ENCODE measurements around the gene LPO.

Gene LPO

DNA sequence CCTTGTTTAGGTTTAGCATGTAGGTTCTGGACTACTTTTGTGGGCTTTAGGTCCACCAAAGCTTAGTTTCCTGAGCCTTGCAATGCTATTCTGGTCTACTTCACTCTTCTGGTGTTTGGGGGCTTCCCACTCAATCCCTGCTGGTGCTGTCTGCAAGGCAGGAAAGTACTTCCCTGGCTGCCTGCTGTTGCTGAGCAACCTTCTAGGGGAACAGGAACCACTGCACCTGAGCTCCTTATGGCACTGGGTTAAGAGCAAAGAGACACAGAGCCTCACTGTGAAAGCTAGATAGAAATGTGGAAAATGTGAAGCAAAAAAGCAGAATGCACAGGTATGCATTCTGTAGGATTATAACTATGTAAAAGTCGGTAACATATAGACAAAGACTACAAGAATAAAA, 25.4 kb downstream of the LPO start:
- DNase-seq (ENCODE audit: low read depth), result no peak

- no peak for DNase-seq (ENCODE audit: low read depth)
Measured at GRCh38 chr17:58264407-58265103, 26.2 kb downstream of the LPO start.

- DNase-seq (ENCODE audit: low read depth), result no peak
Measured at GRCh38 chr17:58265271-58265670, 26.9 kb downstream of the LPO start.

GRCh38 chr17:58265902-58266875, 27.8 kb downstream of the LPO start:
- no peak for DNase-seq (ENCODE audit: low read depth)

- DNase-seq (ENCODE audit: low read depth), result no peak
Measured at GRCh38 chr17:58267347-58268324, 29.3 kb downstream of the LPO start.

DNA sequence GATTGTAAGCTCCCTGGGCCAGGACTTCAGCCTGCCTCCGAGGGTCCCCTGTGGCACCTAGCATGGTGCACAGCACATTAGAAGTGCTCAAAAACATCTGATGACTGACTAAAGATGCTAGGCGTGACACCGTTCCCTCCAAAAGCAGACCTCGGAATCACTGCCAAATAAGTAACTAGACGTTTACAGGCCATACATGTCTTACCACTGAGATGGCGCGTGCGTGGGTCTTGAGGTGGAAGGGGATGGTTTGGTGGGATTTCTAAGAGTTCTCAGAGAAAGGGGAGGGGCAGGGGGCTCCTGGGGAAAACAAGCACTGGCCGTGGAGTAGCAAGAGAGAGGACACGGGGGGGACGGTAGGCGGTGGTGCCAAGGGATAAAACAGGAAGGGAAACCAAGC, 29.9 kb downstream of the LPO start:
- DNase-seq (ENCODE audit: low read depth), result no peak

DNA sequence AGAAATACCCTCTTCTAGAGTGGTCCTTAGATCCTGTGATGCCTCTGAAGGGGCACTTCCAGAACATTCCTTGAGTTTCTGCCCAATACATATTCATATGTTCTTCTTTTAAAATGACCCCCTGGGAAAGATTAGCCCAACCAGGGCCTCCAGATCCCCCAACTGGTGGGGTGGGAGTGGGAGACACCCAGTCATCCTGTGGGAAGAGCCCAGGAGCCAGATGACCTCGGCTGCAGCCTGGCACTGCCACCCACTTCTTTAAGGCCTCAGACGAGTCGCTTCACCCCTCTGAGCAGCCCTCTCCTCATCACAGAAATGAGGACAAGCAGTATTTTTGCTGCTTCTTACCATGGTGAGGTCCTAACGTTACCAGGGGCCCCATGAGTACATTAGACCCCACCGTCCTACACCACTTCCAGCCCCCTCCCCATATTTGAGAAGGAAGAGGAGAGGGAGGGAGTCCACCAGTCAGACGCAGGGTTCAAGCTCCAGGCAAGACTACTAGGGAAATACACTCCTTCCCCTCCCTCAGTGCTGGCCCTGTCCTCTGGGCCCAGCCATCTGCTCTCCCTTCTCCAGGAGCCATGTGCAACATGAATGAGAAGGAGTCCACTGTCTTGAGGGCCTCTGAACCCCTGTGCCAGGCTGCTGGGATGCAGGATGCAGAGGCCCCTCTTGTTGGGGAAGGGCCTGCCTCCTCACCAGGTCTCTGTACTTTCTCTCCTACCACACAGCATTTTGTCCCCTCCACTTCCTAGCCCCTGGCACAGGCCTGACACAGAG, 30.6 kb downstream of the LPO start:
- no peak for DNase-seq (ENCODE audit: low read depth)

GRCh38 chr17:58269557-58270291, 31.3 kb downstream of the LPO start:
- DNase-seq (ENCODE audit: low read depth), result no peak

DNA sequence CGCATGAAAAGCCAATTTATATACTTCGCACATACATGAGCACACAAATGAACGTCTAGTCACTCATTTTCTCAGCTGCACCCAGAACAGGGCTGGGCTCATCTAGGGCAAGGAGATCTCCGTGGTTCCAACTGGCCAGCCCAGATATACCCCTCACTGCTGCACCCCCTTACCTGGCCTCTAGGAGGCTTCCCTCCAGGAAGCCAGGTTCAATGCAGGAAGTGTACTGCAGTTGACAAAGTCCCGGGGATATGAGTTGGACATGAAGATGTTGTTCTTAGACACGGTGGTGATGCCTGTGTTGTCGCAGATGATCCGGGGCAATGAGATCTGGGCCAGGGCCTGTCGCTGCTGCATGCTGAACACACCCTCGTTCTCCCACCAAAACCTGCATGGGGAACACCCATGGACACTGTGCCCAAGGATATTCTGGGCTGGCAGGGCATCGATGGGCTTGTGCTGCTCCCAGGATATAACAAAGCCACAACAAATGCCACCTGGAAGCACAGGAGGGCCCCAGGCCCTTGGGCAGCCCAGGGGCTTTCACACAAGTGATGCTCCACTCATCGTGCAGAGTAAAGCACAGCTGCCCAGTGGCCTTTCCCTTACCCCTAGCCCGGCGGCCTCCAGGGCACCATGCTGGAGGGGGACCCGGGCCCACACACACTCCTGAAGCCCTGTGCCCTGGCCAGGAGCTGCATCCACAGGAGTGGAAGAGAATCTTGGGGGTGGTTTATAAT, 32.3 kb downstream of the LPO start:
- DNase-seq (ENCODE audit: low read depth), result no peak

- no peak for DNase-seq (ENCODE audit: low read depth)
Measured at GRCh38 chr17:58271216-58271931, 33.0 kb downstream of the LPO start.

DNA sequence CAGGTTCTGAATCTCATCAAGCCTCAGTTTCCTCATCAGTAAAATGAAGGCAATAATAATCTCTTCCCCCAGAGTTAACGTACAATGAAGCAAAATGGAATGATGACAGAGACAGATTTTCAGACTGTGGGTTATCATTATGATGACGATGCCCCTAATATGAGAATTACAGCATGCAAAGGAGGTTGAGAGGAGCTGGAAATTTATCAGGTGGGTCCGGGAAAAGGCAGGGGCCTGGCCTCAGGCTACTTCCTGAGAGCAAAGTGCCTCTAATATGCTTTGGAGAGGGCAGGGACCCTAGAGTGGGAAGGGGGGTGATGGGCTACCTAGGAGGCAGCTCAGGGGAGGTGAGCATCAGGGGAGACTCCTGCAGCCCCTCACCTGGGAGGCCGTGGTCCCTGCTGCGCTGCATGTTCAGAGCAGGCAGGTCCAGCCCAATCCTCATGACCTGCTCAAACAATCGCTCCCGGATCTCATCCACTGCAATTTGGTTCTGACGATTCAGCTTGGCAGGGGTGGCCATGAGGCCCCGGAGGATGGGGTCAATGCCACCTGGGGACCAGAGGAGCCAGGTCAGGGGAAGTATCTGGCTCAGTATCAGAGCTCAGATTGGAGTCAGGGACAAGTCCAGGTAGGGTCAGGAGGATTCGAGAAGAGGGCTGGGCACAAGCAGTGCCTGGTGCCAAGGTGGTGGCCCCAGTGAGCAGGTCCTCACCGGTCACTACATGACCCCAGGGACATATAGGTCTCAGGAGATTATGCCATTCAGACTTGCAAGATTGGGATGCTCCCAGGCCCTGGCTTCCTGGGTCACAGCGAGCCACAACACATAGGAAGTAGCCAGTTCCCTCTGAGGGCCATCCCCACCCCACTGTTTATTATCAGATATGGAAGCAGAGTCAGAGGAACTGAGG, 34.2 kb downstream of the LPO start:
- DNase-seq (ENCODE audit: low read depth), result no peak

DNA sequence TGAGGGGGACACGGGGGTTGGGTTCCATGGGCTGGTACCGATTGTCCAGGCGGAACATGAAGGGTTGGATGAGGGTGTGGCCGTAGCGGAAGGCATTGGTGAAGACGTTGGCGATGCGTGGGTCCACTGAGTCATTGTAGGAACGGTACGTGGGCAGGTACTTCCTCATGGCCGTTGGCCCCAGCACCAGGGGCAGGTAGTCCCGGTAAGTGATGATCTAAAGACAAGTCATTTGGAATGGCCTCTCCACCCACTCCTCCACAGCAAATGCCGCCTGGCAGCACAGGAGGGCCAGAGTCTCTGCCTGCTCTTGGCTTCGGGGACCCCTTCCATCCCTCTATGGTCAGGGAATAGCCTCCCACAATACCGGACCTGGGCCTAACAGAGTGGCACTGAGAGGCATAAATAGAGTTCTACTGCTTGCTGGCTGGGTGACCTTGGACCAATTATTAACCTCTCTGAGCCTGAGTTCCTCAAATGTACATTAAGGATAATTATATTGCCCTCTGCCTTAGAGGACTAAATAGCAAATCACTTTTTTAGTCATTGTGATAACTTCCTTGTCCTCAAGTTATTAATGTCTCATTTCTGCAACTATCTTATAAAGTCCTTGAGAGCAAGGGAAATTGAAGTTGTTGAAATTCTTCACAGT, 35.2 kb downstream of the LPO start:
- no peak for DNase-seq (ENCODE audit: low read depth)

GRCh38 chr17:58275417-58275816, 37.0 kb downstream of the LPO start:
- DNase-seq (ENCODE audit: low read depth), result no peak

DNA sequence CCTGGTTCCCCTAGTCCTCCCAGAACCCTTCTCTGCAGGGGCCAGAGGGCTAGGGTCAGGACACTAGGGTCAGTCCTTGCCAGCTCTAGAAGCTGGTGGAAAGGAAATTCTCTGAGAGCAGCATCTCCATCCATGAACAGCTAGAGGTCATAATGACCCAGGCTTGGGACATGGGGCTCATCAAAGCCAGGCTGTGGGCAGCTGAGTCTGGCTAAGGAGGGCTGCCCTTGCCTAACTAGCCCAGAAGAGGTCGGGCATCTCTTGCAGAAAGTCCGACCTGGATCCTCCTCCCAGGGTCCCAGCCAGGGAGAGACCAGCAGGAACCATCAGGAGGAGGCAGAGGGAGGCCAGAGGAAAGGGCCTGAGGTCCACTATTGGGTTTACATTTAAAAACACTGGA, 38.0 kb downstream of the LPO start:
- DNase-seq (ENCODE audit: low read depth), result no peak

GRCh38 chr17:58277107-58277801, 38.9 kb downstream of the LPO start:
- no peak for DNase-seq (ENCODE audit: low read depth)

DNA sequence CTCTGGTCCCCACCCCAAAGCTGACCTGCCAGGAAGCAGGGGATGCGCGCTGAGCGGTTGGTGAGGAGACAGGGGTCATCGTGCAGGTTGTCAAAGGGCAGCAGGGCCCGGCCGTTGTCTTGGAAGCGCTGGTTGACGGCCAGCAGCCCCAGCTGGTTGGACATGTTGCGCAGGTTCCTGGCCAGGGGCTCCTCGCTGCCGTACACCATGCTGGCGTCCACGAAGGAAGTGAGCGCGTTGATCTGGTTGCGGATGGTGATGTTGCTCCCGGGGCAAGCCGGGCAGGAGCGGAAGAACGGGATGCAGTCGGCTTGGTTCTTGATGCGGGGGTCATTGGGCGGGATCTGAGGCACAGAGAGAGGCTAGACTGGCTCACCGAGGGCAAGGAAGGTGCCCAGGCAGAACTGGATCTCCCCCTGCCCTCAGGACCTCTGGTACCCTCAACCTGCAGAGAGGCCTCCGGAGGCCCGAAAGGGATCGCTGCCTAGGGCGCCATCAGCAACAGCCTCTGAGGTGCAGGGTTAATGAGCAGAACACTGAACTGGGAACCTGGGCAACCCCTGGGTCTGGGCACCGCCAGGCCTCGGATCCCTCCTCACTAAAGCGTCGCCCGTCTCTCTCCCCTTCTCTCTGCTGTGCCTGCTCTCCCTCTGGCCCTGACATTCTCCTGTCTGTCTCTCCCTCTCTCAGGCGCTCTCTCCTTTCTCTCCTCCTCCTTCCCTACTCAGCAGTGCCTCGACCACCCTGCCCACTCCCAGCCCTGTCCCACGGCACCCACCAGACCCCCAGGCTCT, 39.6 kb downstream of the LPO start:
- no peak for DNase-seq (ENCODE audit: low read depth)

Measured in activated T-helper 1 cell treated with Interleukin-2 at 50 U/mL for 16 hours (primary cell).